Measurements from ENCODE around the gene MYOT. TPM values are rescaled to one million over a fixed set of nuclear protein-coding genes. Genes with fewer than 3 reads are reported as not detected.
A peak's percentile ranks its signal among the peaks of the same experiment; 100 is the strongest.

The MYOT gene, protein sequence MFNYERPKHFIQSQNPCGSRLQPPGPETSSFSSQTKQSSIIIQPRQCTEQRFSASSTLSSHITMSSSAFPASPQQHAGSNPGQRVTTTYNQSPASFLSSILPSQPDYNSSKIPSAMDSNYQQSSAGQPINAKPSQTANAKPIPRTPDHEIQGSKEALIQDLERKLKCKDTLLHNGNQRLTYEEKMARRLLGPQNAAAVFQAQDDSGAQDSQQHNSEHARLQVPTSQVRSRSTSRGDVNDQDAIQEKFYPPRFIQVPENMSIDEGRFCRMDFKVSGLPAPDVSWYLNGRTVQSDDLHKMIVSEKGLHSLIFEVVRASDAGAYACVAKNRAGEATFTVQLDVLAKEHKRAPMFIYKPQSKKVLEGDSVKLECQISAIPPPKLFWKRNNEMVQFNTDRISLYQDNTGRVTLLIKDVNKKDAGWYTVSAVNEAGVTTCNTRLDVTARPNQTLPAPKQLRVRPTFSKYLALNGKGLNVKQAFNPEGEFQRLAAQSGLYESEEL
- total RNA-seq: not detected

DNA sequence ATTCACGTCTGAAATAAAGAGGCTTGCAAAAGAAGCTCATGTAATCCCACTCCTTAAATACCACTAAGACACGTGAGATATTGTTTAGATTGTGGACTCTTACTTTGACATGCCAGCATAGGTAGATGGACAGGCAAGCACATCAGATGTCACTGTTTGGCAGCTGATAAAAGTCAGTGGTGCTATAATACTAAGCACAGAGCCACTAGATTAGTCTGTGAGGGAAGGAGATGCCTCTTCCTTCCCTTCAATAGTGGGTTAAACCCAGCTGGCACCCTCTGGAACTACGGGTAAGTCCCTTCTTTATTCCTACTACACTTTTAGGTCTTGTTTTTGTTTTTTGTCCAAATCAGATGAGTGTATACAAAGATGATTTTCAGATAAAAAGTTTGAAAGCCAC is at the start of gene MYOT:
Gene MYOT (plus strand): TSS at position 197 of the 400 bp plus-strand sequence. CDS start 2,792 bp downstream, outside the sequence.
- FAIRE-seq (no peak), DNase-seq (ENCODE audit: low spot score in 2 of 2) (no peak)

DNA sequence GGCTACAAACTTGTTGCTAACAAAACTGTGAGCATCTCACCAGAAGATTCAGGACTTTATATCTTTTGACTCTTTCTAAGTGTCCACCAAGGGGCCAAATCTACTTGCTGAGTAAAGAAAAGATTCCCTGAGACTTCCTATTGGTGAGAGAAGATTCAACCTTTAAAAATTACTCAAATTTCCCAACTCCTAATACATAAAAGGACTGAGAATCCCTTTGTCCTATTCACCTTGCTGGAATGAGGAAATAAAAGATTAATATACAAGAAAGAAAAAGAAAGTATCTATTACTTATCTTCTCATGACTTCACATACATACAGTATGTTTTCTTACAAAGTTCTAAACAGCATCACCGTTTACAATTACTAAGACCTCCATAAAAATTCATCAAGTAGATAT is 47.9 kb upstream of the MYOT start:
- FAIRE-seq (no peak), DNase-seq (ENCODE audit: low spot score in 2 of 2) (no peak)

DNA sequence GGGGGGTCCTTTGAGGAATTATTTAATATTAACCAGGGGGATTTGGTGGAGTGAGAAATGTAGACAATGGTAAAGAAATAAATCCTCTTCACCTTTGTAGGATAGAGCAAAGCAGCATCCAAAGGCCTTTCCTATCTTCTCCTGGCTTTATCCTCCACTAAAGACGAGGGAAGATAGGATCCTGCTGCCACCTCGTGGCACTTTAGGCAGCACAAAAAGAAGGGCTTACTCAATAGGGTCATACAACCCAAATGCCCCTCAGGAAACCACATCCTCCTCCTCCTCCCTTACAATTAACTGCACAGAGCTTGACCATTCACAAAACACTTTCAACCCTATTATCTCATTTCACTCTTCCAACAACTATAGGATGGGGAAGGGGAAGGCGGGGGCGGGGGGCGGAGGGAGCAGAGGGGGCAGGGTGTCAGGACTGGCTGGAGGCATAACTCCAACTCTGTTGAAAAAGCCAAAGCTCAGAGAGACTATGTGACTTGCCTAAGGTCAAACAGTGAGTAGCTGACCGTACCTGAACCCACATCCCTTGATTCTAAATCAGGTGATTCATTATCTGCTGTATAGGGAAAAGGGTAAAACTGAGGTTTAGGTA is 45.4 kb upstream of the MYOT start:
- DNase-seq (ENCODE audit: low spot score in 2 of 2) (peak; percentile 9 to 24), FAIRE-seq (no peak)

DNA sequence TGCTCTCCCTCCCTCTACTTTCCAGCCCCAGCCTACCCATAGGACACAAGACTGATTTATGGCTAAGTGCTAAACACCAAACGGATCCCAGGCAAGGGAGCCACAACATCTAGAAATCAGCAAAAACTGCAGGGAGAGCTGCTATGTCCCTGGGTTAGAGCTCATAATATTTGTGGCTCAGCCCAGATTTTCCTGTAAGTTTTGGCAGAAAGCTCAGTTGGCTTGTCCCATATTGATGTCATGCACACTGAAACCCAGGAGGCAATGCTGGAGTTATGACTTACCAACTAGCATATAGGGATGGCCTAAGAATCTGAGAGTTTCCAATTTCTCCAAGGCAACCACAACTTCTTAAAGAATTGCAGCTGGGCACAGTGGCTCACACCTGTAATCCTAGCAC is 44.7 kb upstream of the MYOT start:
- FAIRE-seq: no peak
- DNase-seq (ENCODE audit: low spot score in 2 of 2): no peak

DNA sequence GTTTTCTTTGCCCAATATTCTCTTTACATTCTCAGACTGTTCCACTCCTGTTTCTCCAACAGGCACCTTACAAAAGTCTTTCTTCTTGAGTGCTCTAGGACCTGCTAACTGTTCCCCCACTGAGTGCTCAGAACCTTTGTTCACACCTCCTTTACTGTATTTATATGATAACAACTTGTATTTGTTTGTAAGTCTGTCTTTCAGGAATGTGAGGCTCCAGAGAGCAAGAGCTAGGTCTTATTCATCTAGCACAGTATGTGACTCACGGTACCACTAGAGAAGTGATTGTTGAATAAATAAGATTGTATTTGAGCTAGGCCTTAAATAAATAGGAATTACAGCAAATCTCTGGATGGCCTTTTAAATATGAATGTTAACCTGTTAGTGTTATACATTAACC is 42.5 kb upstream of the MYOT start:
- FAIRE-seq (no peak), DNase-seq (ENCODE audit: low spot score in 2 of 2) (no peak)

DNA sequence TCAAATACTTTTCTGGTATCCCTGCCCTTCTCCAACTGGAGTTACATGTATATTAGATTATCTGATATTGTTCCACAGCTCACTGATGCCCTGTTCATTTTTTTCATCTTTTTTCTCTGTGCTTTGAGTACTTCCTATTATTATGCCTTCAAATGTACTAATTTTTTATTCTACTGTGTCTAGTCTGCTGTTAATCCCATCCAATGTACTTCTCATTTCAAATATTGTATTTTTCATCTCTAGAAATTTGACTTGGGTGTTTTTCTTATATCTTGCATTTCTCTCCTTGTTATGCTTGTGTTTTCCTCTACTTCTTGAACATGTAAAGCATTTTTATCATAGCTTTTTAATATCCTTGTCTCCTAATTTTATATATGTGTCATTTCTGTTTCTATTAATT is 41.6 kb upstream of the MYOT start:
- DNase-seq (ENCODE audit: low spot score in 2 of 2) (no peak), FAIRE-seq (no peak)

DNA sequence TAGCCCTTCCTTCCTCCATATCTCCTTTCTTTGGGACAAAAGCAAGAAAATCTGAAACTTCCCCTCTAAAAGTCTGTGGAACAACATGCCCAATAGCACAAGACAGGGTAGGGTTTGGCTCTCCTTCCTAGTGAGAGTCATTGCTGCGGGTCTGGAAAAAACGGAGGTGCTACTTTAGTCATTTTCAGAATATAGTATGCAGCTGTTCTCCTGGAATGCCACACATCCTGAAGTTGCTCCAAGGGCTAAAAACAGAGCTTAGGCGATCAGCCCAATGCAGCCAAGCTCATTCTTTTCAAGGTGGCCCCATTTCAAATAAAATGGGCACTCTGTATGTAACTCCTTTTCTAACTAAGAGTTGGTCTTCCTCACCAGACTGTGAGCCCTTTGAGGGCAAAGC is 39.5 kb upstream of the MYOT start:
- FAIRE-seq (no peak), DNase-seq (ENCODE audit: low spot score in 2 of 2) (no peak)

DNA sequence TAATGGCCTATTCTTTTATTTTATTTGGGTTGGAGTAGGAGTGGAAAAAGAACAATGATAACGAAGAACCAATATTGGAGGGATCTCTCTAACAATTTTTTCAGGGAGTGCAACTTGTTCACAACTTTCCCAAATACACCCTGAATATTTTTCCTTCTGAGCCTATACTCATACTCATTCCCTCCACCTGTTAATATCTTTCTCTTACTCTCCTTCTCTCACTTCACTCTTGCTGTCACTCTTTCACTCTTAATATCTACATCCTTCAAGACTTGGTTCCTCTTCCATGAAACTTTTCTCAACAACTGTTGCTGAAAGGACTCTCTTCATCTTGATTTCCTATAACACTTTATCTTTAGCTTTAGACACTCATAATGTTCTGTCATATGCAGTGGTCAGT is 39.0 kb upstream of the MYOT start:
- FAIRE-seq: no peak
- no peak for DNase-seq (ENCODE audit: low spot score in 2 of 2)

DNA sequence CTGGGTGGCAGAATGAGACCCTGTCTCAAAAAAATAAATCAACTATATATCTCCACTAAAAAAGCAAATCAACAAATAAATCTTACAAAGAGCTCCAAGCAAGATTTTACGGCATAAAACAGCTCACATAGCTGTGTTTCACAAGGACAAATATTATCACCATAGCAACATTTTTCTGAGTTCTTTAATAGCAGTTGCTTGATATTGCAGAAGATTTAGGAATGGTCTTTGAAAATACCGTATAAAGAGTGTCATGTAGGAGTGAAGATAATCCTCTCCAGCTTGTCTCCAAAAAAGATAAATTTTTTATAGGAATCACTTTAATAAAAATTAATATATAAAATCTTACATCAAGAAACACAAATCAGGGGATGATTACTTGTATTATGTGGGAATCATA is 36.6 kb upstream of the MYOT start:
- DNase-seq (ENCODE audit: low spot score in 2 of 2): no peak
- FAIRE-seq: peak; percentile 3

DNA sequence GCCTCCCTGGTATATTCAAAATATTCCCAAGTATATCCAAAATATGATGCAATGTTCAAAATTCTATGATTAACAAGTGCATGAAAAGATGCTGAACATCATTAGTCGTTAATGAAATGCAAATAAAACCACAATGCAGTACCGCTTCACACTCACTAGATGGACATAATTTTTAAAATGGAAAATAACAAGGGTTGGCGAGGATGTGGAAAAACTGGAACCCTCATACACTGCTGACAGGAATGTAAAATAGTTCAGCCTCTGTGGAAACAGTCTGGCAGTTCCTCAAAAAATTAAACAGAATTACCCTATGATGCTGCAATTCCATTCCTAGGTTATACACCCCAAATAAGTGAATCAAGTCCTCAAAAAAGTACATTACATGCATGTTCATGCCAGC is 36.1 kb upstream of the MYOT start:
- FAIRE-seq: no peak
- no peak for DNase-seq (ENCODE audit: low spot score in 2 of 2)

DNA sequence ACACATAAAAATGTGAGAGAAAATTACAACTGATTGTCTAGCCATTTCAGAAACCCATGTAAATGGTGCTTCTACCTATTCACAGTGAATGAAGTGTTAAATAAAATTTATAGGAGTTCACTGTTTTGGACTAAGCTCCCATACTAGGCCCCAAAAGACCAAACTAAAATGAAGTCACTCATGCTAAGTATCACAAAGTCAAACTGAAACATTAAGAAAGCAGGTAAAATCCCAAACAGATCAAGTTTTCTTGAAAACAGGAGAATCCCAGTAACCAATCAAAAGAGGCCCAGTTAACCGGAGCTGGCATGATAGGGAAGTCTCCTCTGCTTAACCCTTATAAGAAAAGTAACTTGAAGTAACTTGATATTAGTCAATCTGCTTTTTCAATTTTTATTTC is 35.2 kb upstream of the MYOT start:
- no peak for DNase-seq (ENCODE audit: low spot score in 2 of 2)
- FAIRE-seq: no peak

DNA sequence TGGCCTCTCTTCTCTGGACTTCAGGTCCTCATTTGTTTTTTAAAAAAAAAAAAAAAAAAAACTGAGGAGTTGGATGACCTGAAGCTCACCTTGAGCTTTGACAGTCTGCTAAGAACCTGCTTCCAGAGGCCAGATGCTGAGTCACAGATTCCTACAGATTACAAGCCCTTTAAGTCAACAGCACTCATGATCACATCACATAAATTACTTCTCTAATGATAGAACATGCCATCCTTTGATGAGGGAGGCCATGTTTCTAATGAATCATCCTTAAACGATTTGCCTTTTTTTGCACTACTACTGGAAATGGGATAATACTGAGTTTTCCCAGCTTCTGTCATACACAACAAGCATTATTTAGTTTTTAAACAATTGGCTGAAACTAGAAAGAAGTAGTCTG is 34.2 kb upstream of the MYOT start:
- no peak for FAIRE-seq
- no peak for DNase-seq (ENCODE audit: low spot score in 2 of 2)

DNA sequence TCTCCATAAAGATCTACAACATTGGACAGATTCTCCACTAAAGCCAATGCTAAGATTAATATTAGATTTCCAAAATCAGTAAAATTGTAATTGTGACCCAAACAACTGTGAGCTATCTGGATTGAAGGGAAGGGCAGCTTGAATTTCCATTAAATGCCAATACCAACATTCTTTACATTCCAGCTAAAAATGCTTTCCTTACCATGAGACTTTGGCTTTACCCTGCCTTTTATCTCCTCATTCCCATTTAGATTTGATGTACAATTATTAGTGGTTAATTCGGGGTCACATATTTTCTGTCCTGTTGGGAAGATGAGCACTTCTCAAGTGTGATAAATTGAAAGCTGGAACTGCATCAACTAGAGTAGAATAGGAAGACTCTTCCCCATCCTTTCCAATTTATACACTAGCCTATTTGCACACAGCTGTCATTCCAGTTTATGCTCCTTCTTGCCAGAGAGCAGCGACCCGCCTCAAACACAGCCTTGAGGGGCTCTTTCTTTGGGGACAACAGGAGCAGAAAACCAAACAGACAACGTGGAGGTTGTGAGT is 33.1 kb upstream of the MYOT start:
- no peak for FAIRE-seq
- DNase-seq (ENCODE audit: low spot score in 2 of 2): no peak

DNA sequence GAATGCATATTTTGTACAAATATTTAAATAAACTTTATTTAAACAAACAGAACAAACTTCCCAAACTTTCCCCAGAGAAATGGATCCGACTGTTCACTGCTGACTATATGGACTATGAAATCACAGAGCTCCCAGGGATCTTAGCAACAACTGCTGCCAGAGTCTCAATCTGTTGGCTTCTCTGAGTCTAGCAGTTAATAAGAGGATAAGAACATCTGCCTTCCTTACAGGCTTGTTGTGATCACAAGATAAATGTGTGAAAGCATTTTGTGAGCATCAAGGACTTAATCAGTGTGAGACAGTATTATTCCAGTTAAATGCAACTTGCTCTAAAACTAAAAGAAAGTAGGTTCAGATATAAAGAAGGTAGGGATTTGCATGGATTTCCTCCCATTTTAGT is 31.4 kb upstream of the MYOT start:
- no peak for DNase-seq (ENCODE audit: low spot score in 2 of 2)
- no peak for FAIRE-seq

DNA sequence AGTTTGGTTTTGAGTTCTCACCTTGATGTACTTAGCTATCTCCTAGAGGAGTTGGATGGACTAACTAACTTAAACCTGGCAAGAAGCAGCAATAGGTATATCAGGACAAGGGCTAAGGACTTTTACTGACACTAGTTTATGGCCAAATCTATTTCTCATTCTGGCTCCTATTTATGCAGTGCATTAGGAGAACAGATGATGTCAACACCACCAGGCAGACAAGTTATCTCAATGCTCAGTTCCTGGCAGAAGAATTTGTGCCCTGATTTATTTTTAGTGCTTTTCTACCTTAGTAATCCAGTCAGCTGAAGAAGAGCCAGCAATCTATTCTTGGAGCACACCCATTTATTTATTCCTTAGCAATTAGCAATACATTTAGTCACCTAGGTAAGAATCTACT is 30.7 kb upstream of the MYOT start:
- FAIRE-seq (no peak), DNase-seq (ENCODE audit: low spot score in 2 of 2) (no peak)

DNA sequence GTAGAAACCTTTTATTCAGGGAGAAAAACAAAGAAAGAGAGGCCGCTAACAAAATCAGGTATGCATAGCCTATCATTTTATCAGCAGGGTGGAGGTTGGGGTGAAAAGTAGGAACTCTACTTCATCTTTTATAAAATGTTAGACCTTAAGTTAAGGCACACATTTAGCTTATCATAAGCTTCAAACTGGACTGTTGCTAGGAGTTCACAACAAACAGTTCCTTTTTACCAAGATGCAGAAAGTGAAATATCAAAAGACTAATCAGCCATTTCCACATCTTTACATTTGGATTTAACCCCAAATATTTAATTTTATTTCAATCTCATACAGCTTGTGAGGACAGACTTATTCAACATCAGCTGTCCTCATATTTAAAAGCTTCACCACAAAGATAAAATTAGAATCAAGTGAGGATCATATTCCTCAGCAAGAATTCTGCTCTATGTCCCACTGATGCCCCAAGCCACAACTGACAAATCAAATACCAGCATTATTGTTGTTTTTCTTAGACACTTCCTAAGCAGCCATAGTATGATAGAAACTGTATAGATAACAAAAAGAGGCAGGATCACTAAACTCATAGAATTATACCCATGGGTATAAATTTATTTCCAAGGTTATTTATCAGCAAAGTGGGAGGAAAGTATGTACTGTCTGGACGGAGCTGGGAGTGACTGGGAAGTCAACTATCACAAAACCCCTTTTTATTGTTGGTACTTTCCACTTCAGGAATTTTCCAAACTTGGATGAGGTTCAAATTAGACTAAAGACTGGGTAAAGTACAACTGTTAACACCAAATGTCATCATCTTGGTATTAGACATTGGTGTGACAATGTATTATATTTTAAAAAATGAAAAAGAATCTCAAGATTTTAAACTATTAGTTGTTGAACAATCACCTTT is 29.9 kb upstream of the MYOT start:
- no peak for FAIRE-seq
- no peak for DNase-seq (ENCODE audit: low spot score in 2 of 2)

DNA sequence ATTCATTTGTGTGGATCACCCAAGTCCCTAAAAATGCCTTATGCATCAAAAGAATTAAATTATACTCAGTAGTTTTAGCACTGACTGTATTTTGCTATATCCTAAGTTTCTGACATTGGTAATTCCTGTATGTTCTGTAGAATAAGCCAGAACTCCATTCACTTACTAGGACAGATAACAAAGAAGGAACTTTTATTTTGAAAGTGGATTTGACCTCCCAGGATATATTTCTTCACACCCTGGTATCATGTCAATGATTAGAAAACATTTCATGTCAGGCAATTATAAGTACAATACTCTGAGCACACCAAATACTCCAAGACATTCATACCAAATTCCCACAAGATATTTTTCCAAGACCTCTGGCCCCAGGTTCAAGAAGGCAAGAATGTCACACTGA is 28.7 kb upstream of the MYOT start:
- no peak for FAIRE-seq

DNA sequence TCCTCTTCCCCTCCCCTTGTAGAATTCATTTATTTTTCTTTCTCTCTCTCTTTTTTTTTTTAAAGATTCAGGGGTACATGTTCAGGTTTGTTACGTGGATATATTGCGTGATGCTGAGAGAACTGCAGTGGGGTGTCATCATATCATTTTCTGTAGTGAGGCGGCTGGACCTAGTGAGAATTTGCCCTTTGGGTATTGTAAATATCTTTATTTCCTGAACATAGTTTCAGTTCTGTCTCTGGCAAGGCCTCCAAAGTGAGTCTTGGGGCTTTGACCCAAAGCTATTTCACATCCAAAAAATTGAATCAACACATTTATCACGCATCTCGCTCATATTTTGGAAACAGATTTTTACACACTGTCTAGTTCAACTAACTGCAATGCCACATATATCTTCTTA is 25.4 kb upstream of the MYOT start:
- no peak for FAIRE-seq
- DNase-seq (ENCODE audit: low spot score in 2 of 2): no peak

More for the DNA sequence above, 28.7 kb upstream of the MYOT start:
- no peak for DNase-seq (ENCODE audit: low spot score in 2 of 2)

DNA sequence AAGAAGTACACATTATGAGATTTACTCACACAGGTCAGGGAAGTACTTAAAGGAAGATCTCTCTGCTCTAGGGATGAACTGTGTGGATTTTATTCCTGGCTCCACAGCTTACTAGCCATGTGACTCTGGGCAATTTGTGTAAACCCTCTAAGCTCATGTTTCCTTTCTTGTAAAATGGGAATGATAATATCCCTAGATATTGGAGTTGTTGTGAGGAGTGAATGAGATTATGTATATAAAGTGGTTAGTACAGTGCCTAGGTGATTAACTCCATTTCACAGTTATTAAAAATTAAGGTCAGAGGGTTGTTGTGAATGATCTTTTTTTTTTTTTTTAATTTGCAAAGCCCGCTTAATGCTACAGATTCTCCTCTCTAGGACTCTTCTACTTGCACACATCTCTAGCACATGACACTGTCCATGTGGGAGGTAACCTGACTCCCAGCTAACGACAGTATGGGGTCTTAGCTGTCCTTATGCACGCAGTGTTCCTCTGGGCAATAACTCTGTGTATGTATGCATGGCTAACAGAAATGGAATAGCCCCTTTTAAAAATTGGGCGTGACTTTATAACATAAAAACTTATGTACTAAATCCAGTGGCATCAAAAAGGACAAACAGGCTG is 23.9 kb upstream of the MYOT start:
- FAIRE-seq (no peak), DNase-seq (ENCODE audit: low spot score in 2 of 2) (no peak)

DNA sequence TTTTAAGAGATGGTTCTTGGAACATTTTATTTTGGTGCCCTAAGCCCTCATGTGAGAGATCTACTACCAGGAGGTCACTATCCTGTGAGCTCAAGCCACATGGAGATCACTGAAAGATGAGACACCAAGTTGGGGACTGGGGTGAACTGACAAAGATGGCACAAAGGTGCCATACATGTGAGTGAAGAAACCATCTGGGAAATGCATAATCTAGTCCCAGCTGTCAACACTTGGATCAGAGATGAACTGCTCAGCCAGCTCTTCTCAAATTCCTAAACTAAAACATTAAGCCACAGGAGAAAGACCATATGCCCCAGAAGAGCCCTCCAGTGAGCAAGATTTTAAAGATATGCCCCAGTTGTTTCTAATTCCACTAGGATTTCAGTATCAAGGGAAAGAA is 22.2 kb upstream of the MYOT start:
- FAIRE-seq: no peak
- no peak for DNase-seq (ENCODE audit: low spot score in 2 of 2)
